K562 (cell line): ENCODE results near the gene CCDC116. TPM values are rescaled to one million over a fixed set of nuclear protein-coding genes. Genes with fewer than 3 reads are reported as not detected.

ENCODE experiments used
- CBX2 ChIP-seq: fragments of 200-600 bp; sonication (generic); IDR thresholded peaks from one replicate; pipeline ENCODE4 v1.6.1; 2012; ENCODE audit warnings: mild to moderate bottlenecking, low read length, inconsistent platforms; ENCODE audit not compliant: insufficient read depth, poor library complexity, severe bottlenecking
- CREB1 ChIP-seq, 2 experiments: sonication (generic) in 1 of 2; formaldehyde crosslinking in 1 of 2; IDR thresholded peaks; 2 replicates each; pipeline versions ENCODE4 v1.6.1 to v1.8.0; 2012 to 2022; ENCODE audit warnings: inconsistent platforms in 1 of 2, mild to moderate bottlenecking in 1 of 2, missing genetic modification reagents in 1 of 2, moderate library complexity in 1 of 2
- EGR1 ChIP-seq: fragments of 450-650 bp; conservative IDR thresholded peaks from 2 replicates; pipeline ENCODE4 v1.6.1; 2017; ENCODE audit warnings: mild to moderate bottlenecking
- SOX6 ChIP-seq: fragments of 450-650 bp; IDR thresholded peaks from 2 replicates; pipeline ENCODE4 v1.6.1; 2014; ENCODE audit warnings: mild to moderate bottlenecking
- USF1 ChIP-seq: sonication (generic); formaldehyde crosslinking; IDR thresholded peaks from 2 replicates; pipeline ENCODE4 v1.9.0; 2022; ENCODE audit warnings: mild to moderate bottlenecking, missing genetic modification reagents
- ZNF124 ChIP-seq: sonication (generic); formaldehyde crosslinking; IDR thresholded peaks from 2 replicates; pipeline ENCODE4 v1.8.1; 2022; ENCODE audit warnings: missing genetic modification reagents
- polyA plus RNA-seq, 8 experiments: library from polyadenylated mRNA; depleted of rRNA in 4 of 8; stranded (reverse) in 5 of 8; unstranded in 3 of 8; fragments of >200 nt; fragmentation: Nextera tagmentation in 2 of 8; fragmentation: Illumina TruSeq in 1 of 8; extraction: Ambion mirVana in 2 of 8; extraction: Trizol in 1 of 8; gene quantifications; 2 replicates each; pipeline versions ENCODE4 v1.2.1 to v1.2.3, GENCODE V29; 2011 to 2014; ENCODE audit warnings: inconsistent platforms in 1 of 8, missing spikeins in 1 of 8
- total RNA-seq, 7 experiments: library from RNA; depleted of rRNA in 6 of 7; stranded (reverse); fragments of >200 nt in 6 of 7; fragmentation: Illumina TruSeq in 2 of 7; extraction: Trizol in 2 of 7; gene quantifications; 2 replicates each; pipeline versions ENCODE4 v1.2.1 to v1.2.3, GENCODE V29; 2011 to 2021; ENCODE audit warnings: low replicate concordance in 1 of 7
- TF ChIP-seq, protein P1 (sequence below): IDR thresholded peaks from 3 replicates; pipeline ENCODE4 v1.6.1; 2011; ENCODE audit warnings: borderline replicate concordance, mild to moderate bottlenecking, moderate library complexity; ENCODE audit not compliant: insufficient read length; ENCODE audit errors: extremely low read depth

The CCDC116 gene
- total and polyA plus RNA-seq, 9 of the 15 experiments (the other 6 are each of a cell fraction or from before 2014, with no cell fraction given) = 1.6 to 11.3 (median 4.7) TPM

DNA sequence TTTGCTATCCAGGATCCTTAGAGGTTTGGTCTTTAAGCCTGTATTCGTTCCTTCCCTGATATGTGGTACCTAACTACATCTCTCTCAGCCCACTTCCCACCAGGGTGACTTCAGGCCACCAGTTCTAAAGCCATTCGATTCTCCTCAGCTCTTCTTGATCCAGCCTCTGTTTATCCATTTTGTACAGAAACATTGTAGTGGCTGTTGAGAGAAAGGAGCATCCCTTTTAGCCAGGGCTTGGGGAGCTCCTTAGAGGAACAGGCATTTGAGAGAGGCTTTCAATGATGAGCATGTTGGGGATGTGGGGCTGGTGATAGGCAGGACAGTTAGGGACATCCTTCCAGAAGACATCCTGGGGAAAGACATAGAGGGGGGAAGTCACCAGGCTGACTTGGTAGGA lies 47.2 kb upstream of the CCDC116 start (continued):
- TF ChIP-seq, protein P1, sequence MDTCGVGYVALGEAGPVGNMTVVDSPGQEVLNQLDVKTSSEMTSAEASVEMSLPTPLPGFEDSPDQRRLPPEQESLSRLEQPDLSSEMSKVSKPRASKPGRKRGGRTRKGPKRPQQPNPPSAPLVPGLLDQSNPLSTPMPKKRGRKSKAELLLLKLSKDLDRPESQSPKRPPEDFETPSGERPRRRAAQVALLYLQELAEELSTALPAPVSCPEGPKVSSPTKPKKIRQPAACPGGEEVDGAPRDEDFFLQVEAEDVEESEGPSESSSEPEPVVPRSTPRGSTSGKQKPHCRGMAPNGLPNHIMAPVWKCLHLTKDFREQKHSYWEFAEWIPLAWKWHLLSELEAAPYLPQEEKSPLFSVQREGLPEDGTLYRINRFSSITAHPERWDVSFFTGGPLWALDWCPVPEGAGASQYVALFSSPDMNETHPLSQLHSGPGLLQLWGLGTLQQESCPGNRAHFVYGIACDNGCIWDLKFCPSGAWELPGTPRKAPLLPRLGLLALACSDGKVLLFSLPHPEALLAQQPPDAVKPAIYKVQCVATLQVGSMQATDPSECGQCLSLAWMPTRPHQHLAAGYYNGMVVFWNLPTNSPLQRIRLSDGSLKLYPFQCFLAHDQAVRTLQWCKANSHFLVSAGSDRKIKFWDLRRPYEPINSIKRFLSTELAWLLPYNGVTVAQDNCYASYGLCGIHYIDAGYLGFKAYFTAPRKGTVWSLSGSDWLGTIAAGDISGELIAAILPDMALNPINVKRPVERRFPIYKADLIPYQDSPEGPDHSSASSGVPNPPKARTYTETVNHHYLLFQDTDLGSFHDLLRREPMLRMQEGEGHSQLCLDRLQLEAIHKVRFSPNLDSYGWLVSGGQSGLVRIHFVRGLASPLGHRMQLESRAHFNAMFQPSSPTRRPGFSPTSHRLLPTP = no peak
- TF ChIP-seq EGR1 (no peak), SOX6 (no peak), USF1 (CRISPR knock-in tag) (no peak), ZNF124 (CRISPR knock-in tag) (no peak), CBX2 (no peak), CREB1 (IDR thresholded peaks at IDR 0.05) (no peak), CREB1 (CRISPR knock-in tag; IDR thresholded peaks at IDR 0.05) (no peak)
- TF ChIP-seq, all 486 proteins: peak for 15
